22Rv1 (cell line): ENCODE results near the gene NBPF3.
"Not testable (repeated sequence)": the region's sequence is repeated elsewhere in the genome, so short reads cannot be mapped to it uniquely, and the experiment has no call there.

Experiments
- H3K27ac ChIP-seq: fragments of 450-650 bp; 2 replicates; pipeline ENCODE4 v1.5.1; 2017
- CTCF ChIP-seq: fragments of 450-650 bp; IDR thresholded peaks from 2 replicates; pipeline ENCODE4 v1.5.1; 2017; ENCODE audit warnings: mild to moderate bottlenecking
- ZFX ChIP-seq: fragments of 450-650 bp; IDR thresholded peaks from 2 replicates; pipeline ENCODE4 v1.6.1; 2017; ENCODE audit warnings: antibody characterized with exemption, borderline replicate concordance

NBPF3 gene

GRCh38 chr1:21439721-21440629 lies at the start of gene NBPF3:
NBPF3 (plus strand) TSS chr1:21440137; CDS start chr1:21445087, 4,950 bp downstream.
- TF ChIP-seq CTCF (no peak), ZFX (no peak)
- peak within 1 kb of the TSS; percentile 71 for H3K27ac ChIP-seq

GRCh38 chr1:21391497-21391896 lies 48.4 kb upstream of the NBPF3 start:
- no peak overlapping the region for H3K27ac ChIP-seq
- no peak for TF ChIP-seq ZFX

- H3K27ac ChIP-seq, result no peak overlapping the region
- TF ChIP-seq CTCF, result no peak
Measured at GRCh38 chr1:21392587-21393263, 47.2 kb upstream of the NBPF3 start.

- TF ChIP-seq CTCF (no peak), ZFX (no peak)
- no peak overlapping the region for H3K27ac ChIP-seq
Measured at GRCh38 chr1:21396516-21396915, 43.4 kb upstream of the NBPF3 start.

GRCh38 chr1:21397813-21398188 lies 42.1 kb upstream of the NBPF3 start:
- no peak overlapping the region for H3K27ac ChIP-seq
- TF ChIP-seq ZFX (no peak), CTCF (no peak)

- H3K27ac ChIP-seq, result not testable (repeated sequence)
Measured at GRCh38 chr1:21401726-21402346, 38.1 kb upstream of the NBPF3 start.

- no peak overlapping the region for H3K27ac ChIP-seq
- TF ChIP-seq CTCF, result no peak
- no peak for TF ChIP-seq ZFX
Measured at GRCh38 chr1:21406659-21407058, 33.3 kb upstream of the NBPF3 start.

GRCh38 chr1:21409897-21410296 lies 30.0 kb upstream of the NBPF3 start:
- H3K27ac ChIP-seq, result not testable (repeated sequence)

GRCh38 chr1:21414015-21414414 lies 25.9 kb upstream of the NBPF3 start:
- no peak overlapping the region for H3K27ac ChIP-seq
- TF ChIP-seq CTCF (no peak), ZFX (no peak)

- not testable (repeated sequence) for H3K27ac ChIP-seq
Measured at GRCh38 chr1:21420378-21420777, 19.6 kb upstream of the NBPF3 start.

GRCh38 chr1:21421307-21421706 lies 18.6 kb upstream of the NBPF3 start:
- not testable (repeated sequence) for H3K27ac ChIP-seq

GRCh38 chr1:21427798-21428480 lies 12.0 kb upstream of the NBPF3 start:
- not testable (repeated sequence) for H3K27ac ChIP-seq
